ENCODE measurements around the gene KAT6B.

DNA sequence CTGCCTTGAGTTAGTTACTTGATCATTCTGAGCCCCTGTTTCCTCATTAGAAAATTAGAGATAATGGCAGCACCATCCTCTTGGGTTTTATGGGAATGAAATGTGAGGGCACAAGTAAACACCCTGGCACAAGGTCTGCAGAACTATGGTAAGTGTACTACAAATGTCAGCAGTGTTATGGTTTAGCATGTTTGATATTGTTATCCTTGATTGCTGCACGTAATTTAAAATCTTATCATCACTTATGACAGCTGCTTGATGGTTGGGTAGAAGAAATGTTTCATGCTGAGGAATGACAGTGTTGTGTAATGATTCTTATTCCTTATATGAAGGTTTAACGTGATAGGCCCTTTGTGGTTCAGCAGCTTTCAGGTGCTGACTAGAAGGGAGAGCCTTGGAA lies 134.3 kb downstream of the KAT6B start:
- TF ChIP-seq POLR2AphosphoS5 (IDR thresholded peaks at IDR 0.05; ENCODE audit: low read length) (no peak), REST (IDR thresholded peaks at IDR 0.05; ENCODE audit: low read depth, low read length) (no peak), CTCF (IDR thresholded peaks at IDR 0.05 in 2 of 3, conservative IDR thresholded peaks at IDR 0.05 in 1 of 3; ENCODE audit: control insufficient read depth in 2 of 3, extremely low read depth in 1 of 3, insufficient read depth in 1 of 3, low read depth in 3 of 3, low read length in 3 of 3) (no peak), ATF7 (IDR thresholded peaks at IDR 0.05; ENCODE audit: low read depth) (no peak), CREB1 (IDR thresholded peaks at IDR 0.05; ENCODE audit: low read depth) (no peak), FOXK2 (IDR thresholded peaks at IDR 0.05) (no peak)
- TF ChIP-seq, protein P1, sequence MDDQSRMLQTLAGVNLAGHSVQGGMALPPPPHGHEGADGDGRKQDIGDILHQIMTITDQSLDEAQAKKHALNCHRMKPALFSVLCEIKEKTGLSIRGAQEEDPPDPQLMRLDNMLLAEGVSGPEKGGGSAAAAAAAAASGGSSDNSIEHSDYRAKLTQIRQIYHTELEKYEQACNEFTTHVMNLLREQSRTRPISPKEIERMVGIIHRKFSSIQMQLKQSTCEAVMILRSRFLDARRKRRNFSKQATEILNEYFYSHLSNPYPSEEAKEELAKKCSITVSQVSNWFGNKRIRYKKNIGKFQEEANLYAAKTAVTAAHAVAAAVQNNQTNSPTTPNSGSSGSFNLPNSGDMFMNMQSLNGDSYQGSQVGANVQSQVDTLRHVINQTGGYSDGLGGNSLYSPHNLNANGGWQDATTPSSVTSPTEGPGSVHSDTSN (IDR thresholded peaks at IDR 0.05; ENCODE audit: insufficient replicate concordance, low read depth, low read length): no peak
